PC-9 (cell line): ENCODE data around the gene ZNF335. TPM values are rescaled to one million over a fixed set of nuclear protein-coding genes. Genes with fewer than 3 reads are reported as not detected.

ENCODE experiments used
- BruUV-seq: library from RNA; stranded (reverse); fragments of 400-500 nt; replicated peaks from 2 replicates; lab custom pipeline; 2021; lab: Mats Ljungman, UMichigan
- CTCF ChIA-PET: fragments of 300-600 bp; sonication (Branson Sonifier 250); formaldehyde crosslinking; loops from one replicate; lab custom pipeline; 2022; ENCODE audit warnings: antibody characterized with exemption; lab: Charles Lee
- POLR2A ChIA-PET: fragments of 300-600 bp; sonication (Branson Sonifier 250); formaldehyde crosslinking; loops from one replicate; lab custom pipeline; 2022; ENCODE audit warnings: antibody characterized with exemption; ENCODE audit not compliant: unreplicated experiment; lab: Charles Lee
- DNase-seq, 2 experiments: peaks; one replicate each; pipeline versions ENCODE4 v3.0.0 to v3.0.0-alpha.2; 2015 to 2022; ENCODE audit warnings: mixed read lengths in 1 of 2
- H2AFZ ChIP-seq: fragments of 200-600 bp; sonication (generic); 2 replicates; pipeline ENCODE4 v1.8.1; 2017; ENCODE audit warnings: antibody characterized with exemption
- H3F3A ChIP-seq: fragments of 200-600 bp; sonication (generic); 2 replicates; pipeline ENCODE4 v1.8.1; 2017; ENCODE audit warnings: antibody characterized with exemption, mild to moderate bottlenecking, low read depth; ENCODE audit not compliant: insufficient read depth
- H3K27ac ChIP-seq: fragments of 200-600 bp; sonication (generic); 2 replicates; pipeline ENCODE4 v1.6.1; 2016; ENCODE audit warnings: mixed run types
- H3K27me3 ChIP-seq: fragments of 200-600 bp; sonication (generic); 2 replicates; pipeline ENCODE4 v1.6.1; 2016; ENCODE audit warnings: low read depth, mixed run types; ENCODE audit not compliant: insufficient read depth
- H3K36me3 ChIP-seq: fragments of 200-600 bp; sonication (generic); 2 replicates; pipeline ENCODE4 v1.6.1; 2016; ENCODE audit warnings: low read depth, mixed run types
- H3K4me1 ChIP-seq: fragments of 200-600 bp; sonication (generic); replicated peaks from 2 replicates; pipeline ENCODE4 v1.6.1; 2016; ENCODE audit warnings: mixed run types; ENCODE audit not compliant: insufficient read depth
- H3K4me2 ChIP-seq: fragments of 200-600 bp; sonication (generic); 2 replicates; pipeline ENCODE4 v1.6.1; 2017; ENCODE audit warnings: mixed run types
- H3K4me3 ChIP-seq: fragments of 200-600 bp; sonication (generic); 2 replicates; pipeline ENCODE4 v1.6.1; 2016; ENCODE audit warnings: mixed run types
- H3K79me2 ChIP-seq: fragments of 200-600 bp; sonication (generic); 2 replicates; pipeline ENCODE4 v1.6.1; 2017; ENCODE audit warnings: low read depth, mixed run types
- H3K9me2 ChIP-seq: fragments of 200-600 bp; sonication (generic); 2 replicates; pipeline ENCODE4 v1.8.1; 2017; ENCODE audit warnings: mild to moderate bottlenecking; ENCODE audit not compliant: insufficient read depth
- H3K9me3 ChIP-seq: fragments of 200-600 bp; sonication (generic); 2 replicates; pipeline ENCODE4 v1.8.1; 2016; ENCODE audit warnings: low read depth; ENCODE audit not compliant: insufficient read depth
- H4K20me1 ChIP-seq: fragments of 200-600 bp; sonication (generic); 2 replicates; pipeline ENCODE4 v1.8.1; 2017; ENCODE audit not compliant: insufficient read depth
- EZH2 ChIP-seq: fragments of 200-600 bp; sonication (generic); IDR thresholded peaks from 2 replicates; pipeline ENCODE4 v1.8.0; 2017; ENCODE audit warnings: antibody characterized with exemption, low read depth
- intact Hi-C: fragments of 100-400 bp; cut with micrococcal nuclease; formaldehyde crosslinking; loops from one replicate; pipeline ENCODE4 v1.10.0; 2022; ENCODE audit not compliant: unreplicated experiment
- total RNA-seq: library from RNA; stranded (reverse); gene quantifications from 2 replicates; pipeline ENCODE4 v1.2.3, GENCODE V29; 2021
- TF ChIP-seq, protein P1 (sequence below): fragments of 200-600 bp; sonication (generic); conservative IDR thresholded peaks from 2 replicates; pipeline ENCODE4 v1.6.1; 2017; ENCODE audit warnings: mixed run types, antibody characterized with exemption, mild to moderate bottlenecking, moderate library complexity

The ZNF335 gene
- total RNA-seq, 1 experiment from 2014 or later, result 16.3 TPM

DNA sequence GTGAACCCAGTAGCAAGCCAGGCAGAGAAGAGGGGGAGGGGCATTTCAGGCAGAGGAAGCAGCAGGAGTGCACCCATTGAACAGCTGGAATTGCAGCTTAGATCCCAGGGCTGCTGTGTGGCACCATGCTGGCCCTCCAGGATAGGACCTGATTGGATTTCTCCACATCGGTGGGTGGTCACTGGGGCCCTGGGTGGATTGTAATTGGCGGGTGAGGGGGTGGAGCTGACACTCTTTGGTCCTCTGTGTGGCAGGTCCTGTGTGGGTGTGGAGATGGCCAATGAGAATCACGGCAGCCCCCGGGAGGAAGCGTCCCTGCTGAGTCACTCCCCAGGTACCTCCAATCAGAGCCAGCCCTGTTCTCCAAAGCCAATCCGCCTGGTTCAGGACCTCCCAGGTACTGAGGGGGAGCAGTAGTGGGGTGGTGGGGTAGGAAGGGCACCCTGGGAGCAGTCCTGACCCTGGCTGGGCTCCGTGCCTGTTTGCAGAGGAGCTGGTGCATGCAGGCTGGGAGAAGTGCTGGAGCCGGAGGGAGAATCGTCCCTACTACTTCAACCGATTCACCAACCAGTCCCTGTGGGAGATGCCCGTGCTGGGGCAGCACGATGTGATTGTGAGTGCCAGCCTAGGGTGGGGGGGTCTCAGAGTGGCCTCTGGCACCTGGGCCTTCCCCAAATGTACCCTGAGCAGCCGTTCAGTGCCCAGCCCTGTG is 33.1 kb downstream of the ZNF335 start:
- peak in 1 of 2 experiments; percentile 33 for DNase-seq
- no peak overlapping the region for H3K4me2 ChIP-seq
- H3K9me3 ChIP-seq, result no peaks in the 10 kb centered on the region
- no peak overlapping the region for H3K4me3 ChIP-seq
- intact Hi-C loops, result no loop called here
- H3K79me2 ChIP-seq, result peaks cover 20% of the 10 kb centered on the region
- peaks cover 17% of the 10 kb centered on the region for H3F3A ChIP-seq
- peaks cover 11% of the 10 kb centered on the region for H3K4me1 ChIP-seq
- ChIA-PET POLR2A (interaction anchor here (0.6 to 0.7 kb wide), 2 partner anchors 24 to 311 kb away, joined by 3 to 4 read pairs; no protein-coding TSS in a partner anchor), CTCF (interaction anchor here (1.0 kb wide), 1 partner anchor 31 kb away, joined by 3 read pairs; no protein-coding TSS in a partner anchor)
- H3K27ac ChIP-seq, result no peak overlapping the region
- no TSS peak for BruUV-seq
- TF ChIP-seq, protein P1, sequence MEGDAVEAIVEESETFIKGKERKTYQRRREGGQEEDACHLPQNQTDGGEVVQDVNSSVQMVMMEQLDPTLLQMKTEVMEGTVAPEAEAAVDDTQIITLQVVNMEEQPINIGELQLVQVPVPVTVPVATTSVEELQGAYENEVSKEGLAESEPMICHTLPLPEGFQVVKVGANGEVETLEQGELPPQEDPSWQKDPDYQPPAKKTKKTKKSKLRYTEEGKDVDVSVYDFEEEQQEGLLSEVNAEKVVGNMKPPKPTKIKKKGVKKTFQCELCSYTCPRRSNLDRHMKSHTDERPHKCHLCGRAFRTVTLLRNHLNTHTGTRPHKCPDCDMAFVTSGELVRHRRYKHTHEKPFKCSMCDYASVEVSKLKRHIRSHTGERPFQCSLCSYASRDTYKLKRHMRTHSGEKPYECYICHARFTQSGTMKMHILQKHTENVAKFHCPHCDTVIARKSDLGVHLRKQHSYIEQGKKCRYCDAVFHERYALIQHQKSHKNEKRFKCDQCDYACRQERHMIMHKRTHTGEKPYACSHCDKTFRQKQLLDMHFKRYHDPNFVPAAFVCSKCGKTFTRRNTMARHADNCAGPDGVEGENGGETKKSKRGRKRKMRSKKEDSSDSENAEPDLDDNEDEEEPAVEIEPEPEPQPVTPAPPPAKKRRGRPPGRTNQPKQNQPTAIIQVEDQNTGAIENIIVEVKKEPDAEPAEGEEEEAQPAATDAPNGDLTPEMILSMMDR, result no peak
- no peak for TF ChIP-seq EZH2
- H3K9me2 ChIP-seq, result no peaks in the 10 kb centered on the region
- H4K20me1 ChIP-seq, result no peaks in the 10 kb centered on the region; the same call in 1 of the 2 replicates
- H3K36me3 ChIP-seq, result peaks cover 13% of the 10 kb centered on the region; the same call in 1 of the 2 replicates
- H2AFZ ChIP-seq, result no peak overlapping the region
- H3K27me3 ChIP-seq, result no peaks in the 10 kb centered on the region

DNA sequence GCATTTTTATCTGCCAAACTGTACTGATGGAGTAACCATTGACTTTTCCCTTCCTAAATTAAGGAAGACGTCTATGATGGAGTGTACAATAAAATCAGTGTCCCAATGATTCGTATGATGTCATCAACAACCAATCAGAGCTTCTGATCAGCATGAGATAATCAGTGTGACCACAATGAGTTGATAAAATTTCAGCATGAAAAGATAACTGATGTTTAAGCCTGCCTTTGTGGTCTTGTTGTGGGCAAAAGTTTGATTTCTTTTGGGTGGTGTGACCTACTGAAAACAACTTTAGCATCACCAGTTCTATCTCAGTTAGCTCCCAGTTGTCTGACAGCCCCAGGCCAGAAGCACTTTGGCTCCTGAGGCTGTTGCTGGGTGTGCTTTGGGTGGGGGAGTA is 34.2 kb downstream of the ZNF335 start:
- Histone ChIP-seq H3K9me3 (no peaks in the 10 kb centered on the region), H3K27ac (no peak overlapping the region), H3K4me2 (no peak overlapping the region), H2AFZ (no peak overlapping the region), H3K36me3 (peaks cover 13% of the 10 kb centered on the region; the same call in 1 of the 2 replicates), H3K4me3 (no peak overlapping the region), H3K9me2 (no peaks in the 10 kb centered on the region), H3F3A (peaks cover 15% of the 10 kb centered on the region), H3K27me3 (no peaks in the 10 kb centered on the region), H3K4me1 (peaks cover 11% of the 10 kb centered on the region), H3K79me2 (peaks cover 31% of the 10 kb centered on the region), H4K20me1 (peaks cover 8% of the 10 kb centered on the region)
- no peak for DNase-seq
- ChIA-PET POLR2A (no interaction called here), CTCF (no interaction called here)
- BruUV-seq, result no TSS peak
- intact Hi-C loops, result no loop called here
- TF ChIP-seq, protein P1, result no peak
- no peak for TF ChIP-seq EZH2

DNA sequence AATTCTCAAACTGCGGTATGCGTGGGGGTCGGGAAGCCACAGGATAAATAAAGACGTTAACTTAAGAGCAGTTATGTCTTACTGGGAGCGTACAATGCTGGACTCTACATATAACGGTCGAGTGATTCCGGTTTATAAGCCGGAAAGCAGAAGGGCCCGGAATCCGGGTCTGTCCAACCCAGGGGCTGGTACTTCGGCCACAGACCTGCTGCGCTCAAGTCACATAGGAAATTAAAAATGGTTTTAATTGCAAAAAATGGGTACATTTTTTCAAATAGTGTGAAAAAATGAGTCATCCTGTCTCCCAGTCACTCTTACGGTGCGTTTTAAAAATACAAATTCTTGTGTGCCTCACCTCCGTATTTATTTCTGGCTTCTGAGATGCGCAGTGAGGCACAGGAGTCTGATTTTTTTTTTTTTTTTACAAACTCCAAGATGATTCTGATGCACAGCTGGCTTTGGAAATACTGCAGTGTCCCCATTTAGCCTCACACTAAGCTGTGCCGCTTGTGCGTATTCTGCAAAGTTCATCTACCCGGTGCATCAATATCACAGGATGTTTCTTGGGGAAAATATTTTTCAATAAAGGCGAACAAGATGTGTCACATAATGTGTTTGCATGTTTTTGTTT is 36.5 kb downstream of the ZNF335 start:
- BruUV-seq, result TSS peak; percentile 59
- Histone ChIP-seq H3K9me2 (no peaks in the 10 kb centered on the region), H3K9me3 (no peaks in the 10 kb centered on the region), H3K27me3 (no peaks in the 10 kb centered on the region), H3K79me2 (peaks cover 39% of the 10 kb centered on the region), H3F3A (peaks cover 15% of the 10 kb centered on the region), H3K4me1 (peaks cover 11% of the 10 kb centered on the region), H3K36me3 (peaks cover 13% of the 10 kb centered on the region; the same call in 1 of the 2 replicates), H4K20me1 (peaks cover 22% of the 10 kb centered on the region), H3K27ac (peak overlapping the region; percentile 41), H3K4me2 (peak overlapping the region; percentile 95), H3K4me3 (peak overlapping the region; percentile 73), H2AFZ (peak overlapping the region; percentile 70)
- DNase-seq, result no peak
- TF ChIP-seq EZH2, result no peak
- TF ChIP-seq, protein P1, result no peak
- CTCF ChIA-PET, result interaction anchor here (0.6 to 1.0 kb wide), 2 partner anchors 36 to 47 kb away, joined by 5 to 7 read pairs; no protein-coding TSS in a partner anchor
- POLR2A ChIA-PET, result interaction anchor here (0.6 to 1.0 kb wide), 12 partner anchors 13 to 1424 kb away, joined by 3 to 31 read pairs (median 10); partner anchors contain the start of genes DNTTIP1 and WFDC3
- intact Hi-C loops, result loop anchor here (2.0 kb wide), 2 partner anchors 25 to 37 kb away; partner anchors contain the start of gene ZNF335
